Activated T-cell treated with anti-CD3 and anti-CD28 coated beads for 4 hours (primary cell): ENCODE measurements around the gene UBR3.

ENCODE experiments used
- DNase-seq: peaks from one replicate; pipeline ENCODE4 v3.0.0-alpha.2; 2020

UBR3 gene

GRCh38 chr2:169961911-169962310, 134.7 kb downstream of the UBR3 start:
- no peak for DNase-seq

GRCh38 chr2:169963786-169964185, 136.5 kb downstream of the UBR3 start:
- no peak for DNase-seq

- no peak for DNase-seq
Observed at GRCh38 chr2:169964740-169965139, 137.5 kb downstream of the UBR3 start.

GRCh38 chr2:169965495-169965894, 138.2 kb downstream of the UBR3 start:
- no peak for DNase-seq

GRCh38 chr2:169966454-169966853, 139.2 kb downstream of the UBR3 start:
- DNase-seq: no peak

- no peak for DNase-seq
Observed at GRCh38 chr2:169968743-169969142, 141.5 kb downstream of the UBR3 start.

- no peak for DNase-seq
Observed at GRCh38 chr2:169975221-169975620, 148.0 kb downstream of the UBR3 start.

- no peak for DNase-seq
Observed at GRCh38 chr2:169976335-169976851, 149.1 kb downstream of the UBR3 start.

GRCh38 chr2:169977530-169977929, 150.3 kb downstream of the UBR3 start:
- DNase-seq: no peak

GRCh38 chr2:169978402-169979017, 151.3 kb downstream of the UBR3 start:
- no peak for DNase-seq

- no peak for DNase-seq
Observed at GRCh38 chr2:169979025-169979424, 151.8 kb downstream of the UBR3 start.

GRCh38 chr2:169980001-169980400, 152.7 kb downstream of the UBR3 start:
- DNase-seq: no peak

GRCh38 chr2:169980643-169981042, 153.4 kb downstream of the UBR3 start:
- DNase-seq: no peak

GRCh38 chr2:169982929-169983328, 155.7 kb downstream of the UBR3 start:
- no peak for DNase-seq

- no peak for DNase-seq
Observed at GRCh38 chr2:169983506-169983905, 156.3 kb downstream of the UBR3 start.

- no peak for DNase-seq
Observed at GRCh38 chr2:169984145-169984544, 156.9 kb downstream of the UBR3 start.

GRCh38 chr2:169994752-169995151, 167.5 kb downstream of the UBR3 start:
- no peak for DNase-seq

GRCh38 chr2:169997140-169997887, 170.1 kb downstream of the UBR3 start:
- no peak for DNase-seq

GRCh38 chr2:169999054-169999453, 171.8 kb downstream of the UBR3 start:
- DNase-seq: no peak

- DNase-seq: no peak
Observed at GRCh38 chr2:170002096-170002495, 174.8 kb downstream of the UBR3 start.

- DNase-seq: no peak
Observed at GRCh38 chr2:170005702-170006101, 178.4 kb downstream of the UBR3 start.

GRCh38 chr2:170006587-170007325, 179.5 kb downstream of the UBR3 start:
- DNase-seq: no peak

GRCh38 chr2:170009209-170009608, 182.0 kb downstream of the UBR3 start:
- no peak for DNase-seq

- no peak for DNase-seq
Observed at GRCh38 chr2:170012773-170013172, 185.5 kb downstream of the UBR3 start.
